Gastroesophageal sphincter (tissue), 4 donors: ENCODE measurements around the gene ZNF511. TPM values are rescaled to one million over a fixed set of nuclear protein-coding genes. Genes with fewer than 3 reads are reported as not detected.
"Not testable (repeated sequence)": the region's sequence is repeated elsewhere in the genome, so short reads cannot be mapped to it uniquely, and the experiment has no call there.

Experiments used
- ATAC-seq: fragments of 150-250 bp; one replicate; pipeline ENCODE4 v1.9.1; 2016; ENCODE audit warnings: mild to moderate bottlenecking, moderate library complexity
- H3K27ac ChIP-seq, 4 donors: fragments of 200-600 bp; sonication (generic) in 3 of 4; 1 replicate in 3 of 4; 2 replicates in 1 of 4; pipeline ENCODE4 v1.5.1; 2016 to 2019
- H3K27me3 ChIP-seq: fragments of 200-600 bp; sonication (generic); one replicate; pipeline ENCODE4 v1.5.1; 2019
- H3K36me3 ChIP-seq, 2 donors: fragments of 200-600 bp; sonication (generic); one replicate each; pipeline ENCODE4 v1.5.1; 2019; ENCODE audit warnings: control low read depth in 1 of 2
- H3K4me1 ChIP-seq, 3 donors: fragments of 200-600 bp; sonication (generic); 1 replicate in 2 of 3; 2 replicates in 1 of 3; pipeline ENCODE4 v1.5.1; 2016 to 2019; ENCODE audit warnings: control low read depth in 2 of 3
- H3K4me3 ChIP-seq, 2 donors: fragments of 200-600 bp; sonication (generic); one replicate each; pipeline ENCODE4 v1.5.1; 2019; ENCODE audit warnings: mild to moderate bottlenecking in 1 of 2, moderate library complexity in 1 of 2
- H3K9me3 ChIP-seq, 3 donors: fragments of 200-600 bp; sonication (generic); one replicate each; pipeline ENCODE4 v1.5.1; 2017 to 2019; ENCODE audit warnings: control low read depth in 2 of 3
- EP300 ChIP-seq: sonication (generic); formaldehyde crosslinking; IDR thresholded peaks from one replicate; pipeline ENCODE4 v1.6.1; 2017; ENCODE audit warnings: antibody characterized with exemption, mild to moderate bottlenecking
- POLR2A ChIP-seq, 2 donors: fragments of 450-650 bp; IDR thresholded peaks; one replicate each; pipeline ENCODE4 v1.6.1; 2017; ENCODE audit warnings: antibody characterized with exemption in 2 of 2, mild to moderate bottlenecking in 2 of 2, moderate library complexity in 1 of 2
- POLR2AphosphoS5 ChIP-seq: sonication (generic); formaldehyde crosslinking; IDR thresholded peaks from one replicate; pipeline ENCODE4 v1.6.1; 2017; ENCODE audit warnings: antibody characterized with exemption
- WGBS, 2 donors: methylation state at CpG; one replicate each; pipeline ENCODE4 v1.1.5; 2018; ENCODE audit warnings: low coverage in 1 of 2; 5-methylcytosine and 5-hydroxymethylcytosine counted together
- total RNA-seq, 4 donors: library from RNA; depleted of rRNA; stranded (reverse); fragments of >200 nt; gene quantifications; one replicate each; pipeline ENCODE4 v1.1.0, GENCODE V29; 2016
- TF ChIP-seq, protein P1 (sequence below), 4 experiments: fragments of 200-600 bp in 2 of 4; fragments of 450-650 bp in 2 of 4; sonication (generic) in 1 of 4; IDR thresholded peaks; one replicate each; pipeline ENCODE4 v1.5.1; 2017 to 2019; ENCODE audit warnings: antibody characterized with exemption in 4 of 4, mild to moderate bottlenecking in 2 of 4, moderate library complexity in 2 of 4

Gene ZNF511
- total RNA-seq, 4 donors from 2014 or later, result 15.1 to 42.2 (median 25.4) TPM

- 73% methylated on average over 5 of the region's 5 CpGs; no CpG with 5 or more reads in 1 of the 2 donors for WGBS, 2 donors
- H3K27ac ChIP-seq, result no peak overlapping the region
- H3K36me3 ChIP-seq, result peaks cover 0 to 27% of the 10 kb centered on the region in 2 donors
- ATAC-seq, result no peak
- TF ChIP-seq EP300, result no peak
- TF ChIP-seq, protein P1, sequence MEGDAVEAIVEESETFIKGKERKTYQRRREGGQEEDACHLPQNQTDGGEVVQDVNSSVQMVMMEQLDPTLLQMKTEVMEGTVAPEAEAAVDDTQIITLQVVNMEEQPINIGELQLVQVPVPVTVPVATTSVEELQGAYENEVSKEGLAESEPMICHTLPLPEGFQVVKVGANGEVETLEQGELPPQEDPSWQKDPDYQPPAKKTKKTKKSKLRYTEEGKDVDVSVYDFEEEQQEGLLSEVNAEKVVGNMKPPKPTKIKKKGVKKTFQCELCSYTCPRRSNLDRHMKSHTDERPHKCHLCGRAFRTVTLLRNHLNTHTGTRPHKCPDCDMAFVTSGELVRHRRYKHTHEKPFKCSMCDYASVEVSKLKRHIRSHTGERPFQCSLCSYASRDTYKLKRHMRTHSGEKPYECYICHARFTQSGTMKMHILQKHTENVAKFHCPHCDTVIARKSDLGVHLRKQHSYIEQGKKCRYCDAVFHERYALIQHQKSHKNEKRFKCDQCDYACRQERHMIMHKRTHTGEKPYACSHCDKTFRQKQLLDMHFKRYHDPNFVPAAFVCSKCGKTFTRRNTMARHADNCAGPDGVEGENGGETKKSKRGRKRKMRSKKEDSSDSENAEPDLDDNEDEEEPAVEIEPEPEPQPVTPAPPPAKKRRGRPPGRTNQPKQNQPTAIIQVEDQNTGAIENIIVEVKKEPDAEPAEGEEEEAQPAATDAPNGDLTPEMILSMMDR (IDR thresholded peaks at IDR 0.05), result no peak
- no peak for TF ChIP-seq POLR2A (IDR thresholded peaks at IDR 0.05)
- no peak for TF ChIP-seq POLR2AphosphoS5
- H3K27me3 ChIP-seq, result peaks cover 25% of the 10 kb centered on the region
- no peaks in the 10 kb centered on the region for H3K9me3 ChIP-seq
- H3K4me1 ChIP-seq, result peaks cover 0 to 12% (median 3%) of the 10 kb centered on the region in 3 donors
- no peak overlapping the region for H3K4me3 ChIP-seq
Observed at GRCh38 chr10:133315847-133316246, 7.1 kb downstream of the ZNF511 start.

DNA sequence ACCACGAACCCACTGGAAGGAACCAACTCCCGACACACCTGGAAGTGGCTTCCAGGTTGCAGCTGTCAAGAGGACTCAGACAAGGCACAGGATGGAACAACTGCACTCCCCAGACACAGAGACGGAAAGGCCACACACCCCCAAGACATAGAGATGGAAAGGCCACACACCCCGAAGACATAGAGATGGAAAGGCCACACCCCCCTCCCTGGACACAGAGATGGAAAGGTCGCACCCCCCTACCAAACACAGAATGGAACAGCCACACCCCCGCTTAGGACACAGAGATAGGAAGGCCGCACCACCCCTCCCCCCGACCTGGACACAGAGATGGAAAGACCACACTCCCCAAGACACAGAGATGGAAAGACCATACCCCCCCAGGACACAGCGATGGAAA lies 7.6 kb downstream of the ZNF511 start:
- Histone ChIP-seq H3K4me3 (no peak overlapping the region), H3K9me3 (no peaks in the 10 kb centered on the region), H3K27me3 (peaks cover 29% of the 10 kb centered on the region), H3K27ac (no peak overlapping the region), H3K36me3 (peaks cover 0 to 22% of the 10 kb centered on the region in 2 donors), H3K4me1 (peaks cover 0 to 12% (median 3%) of the 10 kb centered on the region in 3 donors)
- no CpG with 5 or more reads among the region's 9 CpGs for WGBS, 2 donors
- TF ChIP-seq, protein P1 (IDR thresholded peaks at IDR 0.05), result no peak
- TF ChIP-seq EP300 (no peak), POLR2A (IDR thresholded peaks at IDR 0.05) (no peak), POLR2AphosphoS5 (no peak)
- ATAC-seq, result no peak

DNA sequence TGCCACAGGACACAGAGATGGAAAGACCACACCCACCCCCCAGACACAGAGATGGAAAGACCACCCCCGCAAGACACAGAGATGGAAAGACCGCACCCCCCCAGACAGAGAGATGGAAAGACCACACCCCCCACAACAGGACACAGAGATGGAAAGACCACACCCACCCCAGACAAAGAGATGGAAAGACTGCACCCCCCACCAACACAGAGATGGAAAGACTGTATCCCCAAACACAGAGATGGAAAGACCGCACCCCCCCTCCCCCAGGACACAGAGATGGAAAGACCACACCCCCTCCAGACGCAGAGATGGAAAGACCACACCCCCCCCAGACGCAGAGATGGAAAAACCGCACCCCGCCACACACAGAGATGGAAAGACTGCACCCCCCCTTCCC lies 8.0 kb downstream of the ZNF511 start:
- H3K27me3 ChIP-seq, result peaks cover 31% of the 10 kb centered on the region
- WGBS, 2 donors, result 100% methylated on average over 2 of the region's 7 CpGs; no CpG with 5 or more reads in 1 of the 2 donors
- TF ChIP-seq POLR2A (IDR thresholded peaks at IDR 0.05), result no peak
- TF ChIP-seq POLR2AphosphoS5, result no peak
- TF ChIP-seq EP300, result no peak
- TF ChIP-seq, protein P1 (IDR thresholded peaks at IDR 0.05), result no peak
- H3K36me3 ChIP-seq, result peaks cover 0 to 18% of the 10 kb centered on the region in 2 donors
- H3K27ac ChIP-seq, result no peak overlapping the region
- no peaks in the 10 kb centered on the region for H3K9me3 ChIP-seq
- no peak for ATAC-seq
- H3K4me3 ChIP-seq, result no peak overlapping the region
- peaks cover 0 to 12% (median 3%) of the 10 kb centered on the region in 3 donors for H3K4me1 ChIP-seq

DNA sequence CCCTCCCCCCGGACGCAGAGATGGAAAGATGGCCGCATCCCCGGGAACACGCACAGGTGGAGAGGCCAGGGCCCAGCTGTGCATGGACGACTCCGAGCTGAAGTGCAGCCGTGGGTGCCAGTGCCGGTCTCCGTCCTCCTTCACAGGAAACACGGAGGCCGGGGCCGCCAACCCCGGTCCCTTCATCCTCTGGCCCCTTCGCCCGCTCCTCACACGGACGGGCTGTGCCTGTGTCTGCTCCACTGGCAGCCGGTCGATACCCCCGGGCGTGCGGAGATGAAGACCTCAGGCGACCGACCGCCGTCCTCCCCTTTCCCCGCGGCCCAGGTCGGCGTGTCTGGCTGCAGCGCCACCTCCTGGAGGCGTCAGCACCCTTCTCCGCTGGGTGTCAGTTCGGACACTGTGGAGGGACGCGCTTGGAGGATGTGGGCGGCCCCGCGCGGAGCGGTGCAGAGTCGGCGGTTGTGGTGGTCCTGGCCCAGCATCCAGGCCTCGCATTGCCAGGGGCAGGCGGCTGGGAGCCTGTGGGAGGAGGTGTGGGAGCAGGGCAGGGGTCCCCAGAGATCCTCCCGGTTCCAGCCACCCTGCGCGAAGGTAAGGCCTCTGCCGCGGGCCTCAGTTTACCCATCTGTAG lies 9.9 kb downstream of the ZNF511 start:
- Histone ChIP-seq H3K36me3 (no peaks in the 10 kb centered on the region), H3K4me3 (peak overlapping the region in 1 of 2 donors; percentile 40), H3K27me3 (peaks cover 31% of the 10 kb centered on the region), H3K4me1 (peaks cover 0 to 12% (median 3%) of the 10 kb centered on the region in 3 donors), H3K27ac (no peak overlapping the region), H3K9me3 (no peaks in the 10 kb centered on the region)
- TF ChIP-seq POLR2AphosphoS5, result no peak
- TF ChIP-seq, protein P1 (IDR thresholded peaks at IDR 0.05), result peak in 3 of 4 experiments; percentile 53 to 77 (median 54)
- WGBS, 2 donors, result 20 to 87% methylated on average over 5 to 20 of the region's 51 CpGs
- peak; percentile 84 for ATAC-seq

DNA sequence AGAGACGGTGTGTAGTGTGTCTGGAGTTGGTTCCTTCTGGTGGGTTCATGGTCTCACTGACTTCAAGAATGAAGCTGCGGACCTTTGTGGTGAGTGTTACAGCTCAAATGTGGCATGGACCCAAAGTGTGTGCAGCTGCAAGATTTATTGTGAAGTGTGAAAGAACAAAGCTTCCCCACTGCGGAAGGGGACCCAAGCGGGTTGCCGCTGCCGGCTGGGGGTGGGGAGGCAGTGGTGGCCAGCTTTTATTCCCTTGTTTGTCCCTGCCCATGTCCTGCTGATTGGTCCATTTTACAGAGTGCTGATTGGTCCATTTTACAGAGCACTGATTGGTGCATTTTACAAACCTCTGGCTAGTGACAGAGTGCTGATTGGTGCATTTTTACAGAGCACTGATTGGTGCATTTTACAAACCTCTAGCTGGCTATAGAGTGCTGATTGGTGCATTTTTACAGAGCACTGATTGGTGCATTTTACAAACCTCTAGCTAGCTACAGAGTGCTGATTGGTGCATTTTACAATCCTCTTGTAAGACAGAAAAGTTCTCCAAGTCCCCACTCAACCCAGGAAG lies 12.2 kb downstream of the ZNF511 start:
- not testable (repeated sequence) for H3K27ac ChIP-seq, H3K4me3 ChIP-seq, H3K9me3 ChIP-seq, H3K36me3 ChIP-seq, ATAC-seq
- H3K27me3 ChIP-seq, result peaks cover 51% of the 10 kb centered on the region
- peaks cover 1 to 29% (median 16%) of the 10 kb centered on the region in 3 donors for H3K4me1 ChIP-seq
- 88% methylated on average over 4 to 5 of the region's 6 CpGs for WGBS, 2 donors

- H3K9me3 ChIP-seq, H3K27ac ChIP-seq, ATAC-seq, H3K4me3 ChIP-seq, H3K36me3 ChIP-seq: not testable (repeated sequence)
- H3K27me3 ChIP-seq, result peaks cover 64% of the 10 kb centered on the region
- 64 to 83% methylated on average over 7 to 10 of the region's 14 CpGs for WGBS, 2 donors
- peaks cover 3 to 33% (median 19%) of the 10 kb centered on the region in 3 donors for H3K4me1 ChIP-seq
Observed at GRCh38 chr10:133322064-133322709, 13.5 kb downstream of the ZNF511 start.
